ENCODE results near the gene WDR27. TPM values are rescaled to one million over a fixed set of nuclear protein-coding genes. Genes with fewer than 3 reads are reported as not detected.
"Not testable (repeated sequence)": the region's sequence is repeated elsewhere in the genome, so short reads cannot be mapped to it uniquely, and the experiment has no call there.

Gene WDR27
- polyA plus RNA-seq, 10 donors = 20.0 to 58.1 (median 35.5) TPM

- DNase-seq = no peak
Observed at GRCh38 chr6:169664227-169664626, 37.6 kb downstream of the WDR27 start.

GRCh38 chr6:169663468-169663867 is 38.4 kb downstream of the WDR27 start:
- no peak for DNase-seq

GRCh38 chr6:169661391-169661756 is 40.5 kb downstream of the WDR27 start:
- DNase-seq = no peak

- no peak for DNase-seq
Observed at GRCh38 chr6:169660751-169661390, 41.0 kb downstream of the WDR27 start.

DNA sequence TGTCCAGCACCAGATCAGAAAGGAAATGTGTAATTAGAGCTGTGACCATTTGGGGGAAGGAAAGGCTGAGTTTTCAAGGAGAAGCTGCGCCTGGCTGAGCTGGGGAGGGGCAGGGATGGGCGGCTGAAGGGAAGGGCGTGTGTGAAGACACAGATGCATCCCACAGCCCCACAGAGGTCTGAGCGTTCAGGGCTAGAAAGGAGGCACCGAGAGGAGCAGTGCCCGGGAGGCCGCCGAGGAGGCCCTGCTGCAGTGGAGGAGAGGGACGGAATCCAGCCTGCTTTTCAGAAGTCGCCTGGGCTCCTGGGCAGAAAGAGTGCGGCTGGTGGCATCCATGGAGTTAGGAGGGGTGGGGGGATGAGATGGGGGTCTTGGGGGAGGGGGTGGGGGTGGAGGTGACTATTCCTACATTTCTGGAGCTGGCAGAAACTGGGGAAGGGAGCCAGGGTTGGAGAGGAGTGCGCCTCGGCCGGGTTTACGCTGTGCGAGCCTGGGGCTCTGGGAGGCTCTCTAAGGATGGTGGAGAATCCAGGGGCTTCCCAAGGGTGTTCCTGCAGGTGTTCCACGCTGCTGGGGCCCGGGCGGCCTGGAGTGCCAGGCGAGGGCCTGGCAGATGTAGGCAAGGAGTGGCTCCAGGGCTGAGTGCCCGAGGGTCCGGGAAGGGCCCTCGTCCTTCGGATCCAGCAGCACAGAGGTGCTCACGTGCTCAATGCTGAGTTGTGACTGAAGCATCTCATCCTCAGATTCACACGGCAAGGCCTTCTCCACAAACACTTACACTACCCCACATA is 41.8 kb downstream of the WDR27 start:
- no peak for DNase-seq

DNA sequence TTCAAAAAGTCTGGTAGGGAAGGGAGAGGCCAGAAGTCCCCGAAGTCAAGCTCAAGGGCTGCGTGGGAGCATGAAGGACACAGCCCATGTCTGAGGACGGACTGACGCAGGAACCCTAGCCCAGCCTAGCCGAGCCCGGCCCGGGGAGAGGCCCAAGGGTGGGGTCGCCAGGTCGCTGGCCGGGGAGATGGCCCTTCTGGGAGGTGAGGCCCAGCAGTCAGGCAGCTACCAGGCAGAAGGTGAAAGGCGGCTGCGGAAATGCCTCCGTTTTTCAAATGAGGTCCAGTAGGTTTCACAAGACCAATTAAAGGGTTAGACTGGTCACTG is 44.6 kb downstream of the WDR27 start:
- DNase-seq = no peak

DNA sequence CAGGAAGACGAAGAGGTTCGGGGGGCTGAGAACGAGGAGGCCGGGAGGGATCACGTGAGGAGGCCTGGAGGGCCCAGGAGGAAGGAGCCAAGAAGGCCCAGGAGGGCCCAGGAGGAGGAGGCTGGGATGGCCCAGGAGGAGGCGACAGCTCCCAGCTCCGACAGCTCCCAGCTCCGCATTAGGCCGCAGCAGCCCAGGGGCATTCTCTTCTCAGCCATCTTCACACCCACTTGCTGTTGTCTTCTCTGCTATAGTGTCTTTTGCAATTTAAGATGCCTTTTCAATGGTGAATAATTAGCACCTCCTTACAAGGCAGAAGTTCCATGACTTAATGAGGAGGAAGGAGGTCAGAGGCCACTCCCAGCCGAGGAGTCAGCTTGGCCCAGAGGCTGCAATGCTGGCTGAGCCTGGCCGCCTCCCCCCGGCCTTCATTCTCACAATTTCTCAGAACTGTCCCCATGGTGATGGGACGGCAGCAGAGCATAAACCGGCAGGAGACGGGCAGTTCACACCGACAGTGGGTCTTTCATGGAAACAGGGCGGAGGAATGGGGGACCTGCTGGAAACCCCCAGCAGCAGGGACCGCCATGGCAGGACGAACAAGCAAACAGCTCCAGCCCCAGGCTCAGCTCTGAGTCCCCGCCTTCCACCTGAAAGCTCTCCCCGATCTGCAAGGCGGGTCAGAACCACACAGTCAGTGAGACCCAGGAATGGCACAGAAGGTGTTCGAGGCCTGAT is 45.1 kb downstream of the WDR27 start:
- no peak for DNase-seq

DNA sequence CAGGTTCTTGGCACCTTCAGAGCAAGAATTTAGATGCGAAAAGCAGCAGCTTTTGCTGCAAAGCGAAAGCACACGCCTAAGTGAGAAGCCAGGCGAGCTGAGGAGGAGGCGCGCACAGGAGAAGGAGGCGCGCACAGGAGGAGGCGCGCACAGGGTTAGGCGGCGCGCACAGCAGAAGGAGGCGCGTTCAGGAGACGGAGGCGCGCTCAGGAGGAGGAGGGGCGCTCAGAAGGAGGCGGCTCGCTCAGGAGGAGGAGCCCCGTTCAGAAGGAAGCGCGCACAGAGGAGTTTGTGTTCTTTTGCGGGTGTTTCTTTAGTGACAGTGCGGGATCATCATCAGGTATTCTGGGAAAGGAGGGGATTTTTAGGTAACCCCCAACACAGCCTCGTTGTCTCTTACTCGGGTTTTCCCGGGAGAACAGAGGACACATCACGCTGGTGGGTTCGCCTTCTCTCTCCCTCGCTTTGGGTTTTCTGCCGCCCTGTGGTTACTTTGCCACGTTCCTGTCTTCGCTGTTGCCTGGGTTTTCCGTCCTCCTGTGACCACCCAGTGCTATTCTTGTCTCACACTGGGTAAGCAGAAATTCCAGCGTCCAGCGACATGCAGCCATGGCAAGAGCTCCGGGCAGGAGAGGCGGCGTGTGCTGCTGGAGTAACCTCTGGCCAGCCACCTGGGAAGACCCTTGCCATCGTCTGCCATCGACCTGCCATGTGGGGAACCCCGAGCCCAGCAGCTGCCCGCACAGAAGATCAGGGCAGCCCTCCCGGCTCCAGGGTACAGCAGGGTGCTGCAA is 47.0 kb downstream of the WDR27 start:
- DNase-seq = peak in 2 of 3 donors; percentile 67 to 85

DNA sequence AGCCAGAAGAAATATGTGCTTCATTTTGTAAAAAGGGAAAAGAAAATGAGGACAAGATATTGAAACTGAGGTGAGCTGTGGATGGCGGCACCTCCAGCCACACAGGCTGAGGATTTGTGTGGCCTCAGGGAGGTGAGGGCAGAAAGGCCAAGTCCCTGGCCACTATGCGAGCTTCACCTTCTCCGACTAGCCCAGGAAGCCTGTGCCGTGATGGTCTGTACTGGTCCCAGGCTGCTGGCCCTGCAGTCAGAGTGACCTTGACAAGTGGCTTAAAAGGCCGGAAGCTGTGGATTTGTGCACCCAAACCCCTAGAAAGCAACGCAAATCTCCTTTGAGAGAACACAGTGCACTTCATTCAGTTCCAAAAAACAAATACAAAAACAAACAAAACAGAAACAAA is 48.1 kb downstream of the WDR27 start:
- no peak for DNase-seq

GRCh38 chr6:169652896-169653295 is 48.9 kb downstream of the WDR27 start:
- DNase-seq = no peak

- no peak for DNase-seq
Observed at GRCh38 chr6:169651498-169651897, 50.3 kb downstream of the WDR27 start.

DNA sequence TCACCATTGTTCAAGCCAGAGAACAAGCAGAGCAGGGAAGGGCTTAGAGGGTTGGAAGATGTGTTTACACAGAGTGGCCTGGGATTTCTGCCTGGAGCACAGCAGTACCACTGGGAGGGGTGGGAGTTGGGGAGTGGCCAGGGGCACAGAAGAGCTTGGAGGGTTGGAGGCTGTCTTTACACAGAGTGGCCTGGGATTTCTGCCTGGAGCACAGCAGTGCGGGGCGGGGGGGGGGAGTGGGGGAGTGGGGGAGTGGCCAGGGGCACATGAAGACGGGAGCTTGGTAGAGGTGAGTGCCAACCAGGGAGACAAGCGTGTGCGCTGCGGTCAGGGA is 50.9 kb downstream of the WDR27 start:
- no peak for DNase-seq

GRCh38 chr6:169650241-169650958 is 51.4 kb downstream of the WDR27 start:
- DNase-seq = no peak

- DNase-seq = no peak
Observed at GRCh38 chr6:169648617-169649016, 53.2 kb downstream of the WDR27 start.

DNA sequence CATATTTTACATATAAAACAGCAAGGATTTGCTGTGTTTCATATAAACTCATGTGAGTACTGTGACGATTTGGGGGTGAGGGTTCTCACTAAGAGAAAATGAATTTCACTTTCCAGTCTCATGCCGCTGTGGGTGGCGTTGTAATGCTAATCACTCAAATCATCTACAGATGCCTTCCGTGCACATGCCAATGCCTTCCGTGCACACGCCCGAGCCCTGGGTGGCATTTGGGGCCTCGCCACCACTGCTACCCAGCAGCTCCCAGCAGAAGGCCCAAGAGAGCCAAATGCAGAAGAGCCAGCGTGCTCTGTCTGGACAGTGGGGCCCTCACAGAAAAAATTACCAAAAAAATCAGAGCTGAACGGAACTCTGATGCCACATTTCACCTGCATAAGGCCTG is 53.7 kb downstream of the WDR27 start:
- no peak for DNase-seq

DNA sequence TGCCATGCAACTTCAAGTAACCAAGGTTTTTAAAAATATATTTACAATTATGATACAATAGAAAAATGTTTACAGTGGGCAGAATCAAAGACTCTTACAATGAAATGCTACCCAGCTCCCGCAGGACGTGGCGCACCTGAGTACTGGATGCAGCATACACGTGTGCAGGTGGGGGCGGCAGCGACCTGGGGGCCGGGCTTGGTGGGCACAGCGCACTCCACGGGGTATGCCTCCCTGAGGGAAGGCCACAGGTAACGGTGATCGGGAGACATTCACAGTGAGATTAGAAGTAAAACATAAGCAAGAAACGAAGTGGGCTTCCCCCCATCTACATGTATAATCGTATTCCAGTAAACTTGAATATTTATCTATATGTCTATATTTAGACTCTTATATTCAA is 54.2 kb downstream of the WDR27 start:
- no peak for DNase-seq

DNA sequence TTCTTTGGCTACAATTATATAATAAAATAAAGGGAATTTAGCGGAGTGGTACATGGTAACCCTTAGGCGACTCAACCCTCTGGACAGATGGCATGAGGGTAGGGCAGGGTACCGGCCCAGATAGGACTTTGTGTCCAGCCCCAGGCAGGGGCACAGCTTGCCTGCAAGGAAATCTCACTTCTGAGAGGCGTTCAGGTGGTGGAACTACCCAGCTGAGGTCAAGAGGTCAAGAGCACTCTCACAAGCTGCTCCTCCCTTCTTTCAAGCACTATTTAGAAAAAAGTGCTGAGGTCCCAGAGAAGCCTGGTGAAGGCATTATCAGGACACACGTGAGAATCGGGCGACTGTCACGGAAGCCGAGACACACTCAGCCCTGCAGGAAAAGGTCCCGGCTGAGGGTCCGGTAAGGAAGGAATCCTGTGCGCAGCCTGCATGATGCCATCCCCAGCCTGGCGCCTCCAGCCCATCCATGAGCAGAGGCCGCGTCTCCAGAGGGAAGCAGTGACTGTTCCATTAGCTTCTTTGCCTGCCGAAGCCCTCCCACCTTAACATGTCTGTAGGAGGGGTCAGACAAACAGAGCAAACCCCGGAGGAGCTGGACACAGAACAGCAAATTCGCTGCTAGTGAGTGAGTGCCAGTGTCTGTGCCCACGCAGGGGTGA is 54.8 kb downstream of the WDR27 start:
- no peak for DNase-seq

GRCh38 chr6:169645459-169645858 is 56.4 kb downstream of the WDR27 start:
- not testable (repeated sequence) for DNase-seq

DNA sequence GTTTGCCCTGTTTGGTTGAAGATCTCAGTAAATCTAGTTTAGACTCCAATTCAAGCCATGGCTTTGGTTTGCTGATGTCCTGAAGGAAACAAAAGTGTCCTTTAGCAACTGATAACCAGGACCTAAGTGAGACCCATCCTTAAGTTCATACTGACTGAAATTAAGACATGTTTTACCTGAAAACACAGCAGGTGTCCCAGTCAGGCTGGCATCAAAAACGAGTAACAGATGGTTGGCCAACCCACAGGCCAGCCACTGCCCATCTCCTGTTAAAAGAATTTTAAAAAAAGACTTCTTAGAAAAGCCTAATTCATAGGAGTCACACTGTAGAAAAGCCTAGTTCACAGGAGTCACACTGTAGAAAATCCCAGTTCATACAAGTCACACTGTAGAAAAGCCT is 58.3 kb downstream of the WDR27 start:
- no peak for DNase-seq

- DNase-seq = no peak
Observed at GRCh38 chr6:169642455-169642854, 59.4 kb downstream of the WDR27 start.

GRCh38 chr6:169641461-169642085 is 60.3 kb downstream of the WDR27 start:
- DNase-seq = no peak
